ENCODE data around the gene ADPRS. TPM values are rescaled to one million over a fixed set of nuclear protein-coding genes. Genes with fewer than 3 reads are reported as not detected.

The ADPRS gene
- total RNA-seq, 1 donor from 2014 or later: 21.8 TPM

DNA sequence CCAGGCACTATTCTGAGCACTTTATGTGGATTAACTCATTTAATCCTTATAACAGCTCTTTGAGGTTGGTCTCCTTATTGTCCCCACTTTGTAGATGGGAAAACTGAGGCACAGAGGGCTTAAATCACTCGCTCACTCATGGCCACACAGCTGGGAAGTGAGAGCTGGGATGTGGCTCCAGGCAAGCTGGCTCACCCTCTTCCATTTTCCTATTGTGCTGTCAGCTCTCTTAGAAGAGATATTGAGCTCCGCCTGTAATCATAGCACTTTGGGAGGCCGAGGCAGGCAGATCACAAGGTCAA is 40.2 kb downstream of the ADPRS start:
- DNase-seq (ENCODE audit: low spot score): no peak

DNA sequence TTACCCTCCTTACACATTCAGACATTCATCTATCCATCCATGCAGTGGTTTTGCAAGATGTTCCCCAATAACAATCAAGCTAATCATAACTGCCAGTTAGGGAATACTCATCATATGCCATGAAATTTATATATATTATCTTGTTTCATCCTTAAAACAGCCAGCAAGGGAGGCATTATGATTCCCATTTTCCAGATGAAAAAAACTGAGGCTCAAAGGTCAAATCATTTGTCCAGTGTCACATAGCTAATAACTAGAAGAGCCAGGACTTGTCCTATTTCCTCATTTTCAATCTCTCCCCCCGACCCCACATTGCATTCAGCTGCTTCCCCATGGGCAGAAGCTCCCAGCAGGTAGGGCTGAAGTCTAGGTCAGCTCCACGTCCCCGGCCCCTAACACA is 43.3 kb downstream of the ADPRS start:
- no peak for DNase-seq (ENCODE audit: low spot score)

DNA sequence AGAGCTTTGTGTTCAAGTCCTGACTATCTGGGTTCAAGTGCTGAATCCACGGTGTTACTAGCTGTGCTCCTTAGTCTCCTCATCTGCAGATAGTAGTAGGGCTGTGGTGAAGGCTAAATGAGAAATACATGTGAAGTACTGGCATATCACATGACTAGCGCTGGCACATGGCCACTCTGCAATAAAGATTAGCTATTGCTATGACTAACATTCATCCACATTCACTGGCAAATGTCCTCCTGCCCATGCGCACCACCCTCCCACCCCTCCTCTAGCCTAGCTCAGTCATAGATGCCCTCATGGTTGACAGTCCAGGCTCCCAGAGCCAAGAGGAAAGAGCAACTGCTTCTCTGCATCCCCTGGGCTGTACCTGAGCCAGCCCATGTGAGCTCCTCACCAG is 44.8 kb downstream of the ADPRS start:
- no peak for DNase-seq (ENCODE audit: low spot score)

DNA sequence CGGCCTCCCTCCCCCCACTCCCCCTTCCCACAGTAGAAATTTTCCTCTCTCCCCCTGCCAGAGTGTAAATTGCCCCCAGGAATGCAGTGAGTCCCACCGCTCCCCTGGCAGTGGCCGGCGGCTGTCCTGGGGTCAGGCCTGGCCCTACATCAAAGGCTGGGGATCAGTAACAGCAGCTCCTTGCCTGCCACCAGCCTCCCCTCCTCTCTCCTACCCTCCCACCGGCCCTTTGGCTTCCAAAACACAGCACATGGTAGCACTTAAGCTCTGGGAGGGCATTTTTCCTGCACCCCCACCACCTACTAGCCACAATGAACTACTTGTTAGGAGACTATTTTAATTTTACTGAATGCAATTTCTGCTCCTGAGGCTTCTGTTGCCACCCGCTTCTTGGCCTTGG is 45.3 kb downstream of the ADPRS start:
- DNase-seq (ENCODE audit: low spot score): no peak

DNA sequence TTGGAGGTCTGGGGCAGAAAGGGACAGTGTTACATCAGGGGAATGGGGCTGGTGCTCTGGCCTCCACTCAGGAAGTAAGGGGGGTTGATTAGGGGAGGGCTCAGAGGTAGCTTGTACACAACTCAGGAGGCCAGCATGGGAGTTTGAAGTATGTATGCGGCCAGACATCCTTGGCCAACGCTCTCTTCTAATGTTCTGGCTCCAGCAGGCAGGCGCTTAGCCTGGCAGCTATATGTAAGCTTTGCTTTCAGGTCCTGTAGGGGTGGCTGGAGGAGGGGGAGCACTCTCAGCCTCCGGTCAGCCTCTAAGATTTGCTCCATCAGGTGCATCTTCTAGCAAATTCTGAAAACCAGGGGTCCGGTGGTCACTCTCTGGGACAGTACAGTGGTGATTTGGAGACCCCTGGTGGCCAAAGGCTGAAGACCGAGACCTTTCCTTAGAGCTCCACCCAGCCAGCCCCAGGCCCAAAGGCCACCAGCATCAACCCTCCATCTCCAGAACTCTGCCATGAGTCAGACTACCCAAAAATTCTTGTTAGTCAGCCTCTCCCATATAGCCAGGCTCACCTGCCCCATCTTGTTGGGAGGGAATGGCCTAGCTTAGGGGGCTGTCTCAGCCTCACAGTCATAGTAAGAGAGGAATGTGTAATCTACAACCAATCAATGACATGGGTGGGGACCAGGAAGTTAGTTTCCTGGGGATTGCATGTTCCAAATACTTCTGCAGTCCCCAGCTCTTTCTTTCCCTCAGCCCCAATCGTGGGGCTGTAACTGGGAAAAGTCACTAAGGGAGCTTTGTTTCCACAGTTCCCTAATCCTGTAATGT is 46.0 kb downstream of the ADPRS start:
- no peak for DNase-seq (ENCODE audit: low spot score)

DNA sequence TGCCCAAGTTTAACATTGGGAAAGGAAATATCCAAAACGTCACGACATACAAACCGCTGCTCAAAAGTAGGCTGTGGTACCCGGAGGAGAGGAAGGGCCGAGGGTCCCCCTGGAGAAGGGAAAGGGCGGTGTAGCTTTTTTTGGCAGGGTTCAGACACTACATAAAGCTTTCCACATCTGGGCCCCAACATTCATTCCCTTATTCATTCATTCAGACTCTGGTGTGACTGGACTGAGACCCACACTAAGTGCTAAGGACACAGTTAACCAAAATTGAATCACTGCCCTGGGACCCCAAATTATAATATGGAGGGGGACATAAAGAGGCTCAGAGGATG is 46.6 kb downstream of the ADPRS start:
- no peak for DNase-seq (ENCODE audit: low spot score)

DNA sequence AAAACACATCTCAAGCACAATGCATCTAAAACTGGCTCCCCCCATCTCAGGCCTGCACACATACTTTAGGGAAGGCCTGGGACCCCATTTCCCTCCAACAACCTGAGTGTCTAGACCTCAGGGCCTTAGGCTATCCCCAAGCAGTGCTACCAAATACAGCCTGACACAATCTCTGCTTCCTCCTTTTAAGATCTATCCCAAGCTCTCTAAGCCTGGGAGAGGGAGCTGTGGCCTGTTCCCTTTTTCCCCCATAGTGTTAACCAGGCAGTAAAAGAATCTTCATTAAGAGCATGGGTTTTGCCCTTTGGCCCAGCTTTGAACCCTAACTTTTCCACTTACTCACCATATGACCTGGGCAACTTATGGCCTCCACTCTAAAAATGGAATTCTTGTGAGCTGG is 47.1 kb downstream of the ADPRS start:
- no peak for DNase-seq (ENCODE audit: low spot score)

DNA sequence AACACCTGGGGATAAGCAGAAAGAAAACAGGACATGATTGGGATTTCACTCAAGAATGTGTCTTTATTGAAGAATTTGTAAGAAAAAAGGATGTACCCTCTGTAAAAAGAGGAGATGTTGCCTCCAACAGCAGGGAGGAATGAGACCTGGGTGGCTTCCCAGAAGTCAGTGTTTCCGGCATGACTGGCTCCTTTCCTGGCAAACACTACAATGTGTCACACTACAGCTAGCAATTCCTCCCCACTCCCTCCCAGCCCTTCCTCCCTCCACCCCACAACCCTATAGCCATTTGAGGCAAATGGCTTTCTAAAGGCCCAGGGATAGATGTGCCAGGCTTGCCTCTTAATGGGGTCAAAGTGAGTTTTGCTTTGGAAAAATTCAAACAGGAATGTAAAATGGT is 47.8 kb downstream of the ADPRS start:
- no peak for DNase-seq (ENCODE audit: low spot score)

DNA sequence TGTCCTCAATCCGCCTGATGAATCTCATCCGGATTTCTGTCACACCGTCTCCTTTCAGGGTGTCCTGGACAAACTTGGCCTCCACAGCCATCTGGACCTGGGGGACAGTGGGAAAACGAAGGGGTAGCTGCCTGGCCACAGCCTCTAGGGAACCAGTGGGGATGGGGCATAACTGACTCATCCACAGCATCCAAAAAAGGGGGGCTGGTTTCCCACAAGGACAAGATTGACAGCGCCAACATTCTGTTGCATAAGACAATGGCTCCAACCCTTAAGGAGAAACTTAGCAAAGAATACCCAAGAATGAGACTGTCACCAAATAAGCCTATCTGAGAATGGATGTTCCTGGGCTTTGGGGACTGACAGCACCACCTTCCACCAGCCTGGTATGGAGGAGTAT is 48.5 kb downstream of the ADPRS start:
- no peak for DNase-seq (ENCODE audit: low spot score)

DNA sequence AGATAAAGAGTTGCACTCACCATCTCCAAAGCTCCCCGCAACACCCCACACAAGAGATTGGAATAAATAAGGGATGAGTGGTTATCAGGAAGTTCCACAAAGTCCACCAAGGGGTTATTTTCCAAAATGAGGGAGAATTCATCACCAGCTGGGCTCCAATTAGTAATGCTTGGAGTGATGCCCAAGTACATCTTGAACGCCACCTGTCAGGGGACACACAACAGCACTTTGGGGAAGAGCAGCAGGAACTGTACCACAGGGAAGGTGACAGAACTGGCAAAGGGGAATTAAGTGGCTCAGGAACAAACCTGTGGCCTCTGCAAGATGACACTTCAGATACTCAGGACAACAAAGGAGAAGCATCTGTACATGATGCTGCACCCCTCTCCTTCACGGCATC is 49.1 kb downstream of the ADPRS start:
- DNase-seq (ENCODE audit: low spot score): no peak

DNA sequence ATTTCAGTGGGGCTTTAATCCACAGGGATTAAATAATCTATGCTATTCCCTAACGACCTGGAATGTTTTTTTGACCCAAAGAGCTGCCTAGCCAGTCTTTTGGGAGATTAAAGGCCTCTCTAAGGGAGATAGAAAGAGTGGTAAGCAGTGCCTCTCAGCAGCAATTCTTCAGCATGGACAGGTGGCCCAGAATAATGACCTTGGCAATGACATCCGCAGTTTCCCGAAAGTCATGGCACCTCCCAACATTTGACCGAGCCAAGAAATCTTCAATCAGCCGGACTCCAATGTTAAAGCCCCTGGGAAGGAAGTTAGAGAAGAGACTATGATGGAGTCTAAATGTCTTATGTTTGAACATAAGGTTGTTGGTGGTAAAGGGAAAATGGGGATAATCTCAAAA is 50.8 kb downstream of the ADPRS start:
- no peak for DNase-seq (ENCODE audit: low spot score)

DNA sequence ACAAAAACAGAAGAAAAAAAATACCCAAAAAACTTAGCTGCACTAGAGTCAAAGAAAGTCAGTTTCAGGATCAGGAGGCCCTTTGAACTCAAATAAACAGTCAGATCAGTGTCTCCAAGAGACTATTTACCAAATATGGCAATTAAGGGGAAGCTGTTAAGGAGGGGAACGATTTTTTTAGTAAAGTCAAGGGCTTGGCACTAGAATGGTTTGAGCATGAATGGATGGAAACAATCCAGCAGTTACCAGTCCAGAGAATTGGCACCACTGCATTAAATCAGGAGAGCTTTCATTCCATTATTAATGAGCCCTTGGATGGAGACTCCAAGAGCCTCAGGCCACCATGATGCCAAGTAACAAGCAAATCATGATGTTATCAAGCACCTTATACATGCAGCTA is 53.4 kb downstream of the ADPRS start:
- DNase-seq (ENCODE audit: low spot score): no peak

DNA sequence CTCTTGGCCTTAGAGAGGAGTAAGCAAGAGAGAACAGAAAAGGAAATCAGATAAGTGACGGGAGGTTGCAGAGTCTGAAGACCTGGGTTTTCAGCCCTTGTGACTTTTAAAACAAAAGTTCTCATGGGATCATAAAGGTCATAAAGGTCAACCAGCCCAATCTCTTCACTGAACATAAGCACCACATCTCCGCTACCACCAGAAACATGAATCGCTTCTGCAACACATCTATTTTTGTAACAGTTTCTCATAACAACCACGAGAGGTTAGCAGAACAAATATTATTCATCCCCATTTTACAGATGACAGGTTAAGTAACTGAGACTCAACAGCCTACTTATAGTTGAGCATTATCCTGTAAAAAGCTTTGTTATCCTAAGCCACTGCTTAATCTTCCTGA is 54.7 kb downstream of the ADPRS start:
- no peak for DNase-seq (ENCODE audit: low spot score)

Other genes with a start within 250 kb of the ADPRS start
- 24.3 TPM for gene AGO1, start 205.7 kb upstream of the ADPRS start, total RNA-seq
- 45.7 TPM for gene AGO3, start 157.8 kb upstream of the ADPRS start, total RNA-seq
- 0.35 TPM for gene TEKT2, start 4.8 kb upstream of the ADPRS start, total RNA-seq
- gene COL8A2, start 36.3 kb downstream of the ADPRS start, total RNA-seq: 3.3 TPM
- 68.3 TPM for gene TRAPPC3, start 60.6 kb downstream of the ADPRS start, total RNA-seq
- gene MAP7D1, start 67.3 kb downstream of the ADPRS start, total RNA-seq: 225 TPM
- 94.3 TPM for gene THRAP3, start 135.6 kb downstream of the ADPRS start, total RNA-seq
- gene SH3D21, start 217.5 kb downstream of the ADPRS start, total RNA-seq: 2.6 TPM
- gene EVA1B, start 234.8 kb downstream of the ADPRS start, total RNA-seq: 34.5 TPM

Data from mesenteric fat pad (tissue), 1 donor.